ENCODE results near the gene COMMD10. TPM values are rescaled to one million over a fixed set of nuclear protein-coding genes. Genes with fewer than 3 reads are reported as not detected.

COMMD10 gene
- total and polyA plus RNA-seq, 2 donors (not counting 1 experiment from before 2014, with no cell fraction given): 19.8 to 48.7 TPM

DNA sequence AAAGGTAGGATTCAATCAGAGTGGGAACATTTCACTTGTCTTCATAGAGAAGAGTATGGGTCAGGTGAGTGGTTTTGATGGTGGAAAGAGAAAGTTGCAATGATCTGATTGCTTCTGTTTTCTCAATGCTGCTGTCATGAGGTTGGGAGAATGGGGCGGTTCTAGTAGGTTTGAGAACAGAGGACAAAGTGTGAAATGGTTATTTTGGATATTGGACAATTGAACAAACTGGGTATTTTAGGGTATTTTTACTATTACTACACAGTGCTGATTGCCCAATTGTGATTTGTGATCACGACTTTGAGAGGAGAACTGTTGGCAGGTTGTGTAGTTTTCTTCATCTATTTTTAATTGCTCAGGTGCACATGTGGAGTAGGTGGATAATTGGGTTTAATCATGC, 60.2 kb downstream of the COMMD10 start:
- Histone ChIP-seq H3K27ac (ENCODE audit: low read length in 2 of 2) (no peak overlapping the region), H3K79me2 (ENCODE audit: control insufficient read depth, insufficient read depth, low read length) (peaks cover 4% of the 10 kb centered on the region), H3K9me3 (ENCODE audit: control extremely low read depth in 1 of 3, control insufficient read depth in 2 of 3, insufficient read depth in 1 of 3, low read length in 2 of 3) (no peaks in the 10 kb centered on the region), H3K4me3 (ENCODE audit: control extremely low read depth in 1 of 5, extremely low read depth in 1 of 5, insufficient read depth in 1 of 5, low read depth in 2 of 5, low read length in 4 of 5) (no peak overlapping the region), H2AFZ (ENCODE audit: insufficient read depth, low read depth, low read length, poor library complexity, severe bottlenecking) (no peak overlapping the region), H3K36me3 (replicated peaks in 1 of 2; ENCODE audit: control extremely low read depth in 1 of 2, control insufficient read depth in 1 of 2, extremely low read depth in 1 of 2, insufficient read depth in 2 of 2, low read length in 1 of 2) (peaks cover 0 to 2% of the 10 kb centered on the region in 2 experiments), H3K27me3 (replicated peaks in 1 of 4; ENCODE audit: control extremely low read depth in 1 of 4, control insufficient read depth in 3 of 4, insufficient read depth in 4 of 4, low read length in 3 of 4) (no peaks in the 10 kb centered on the region), H4K20me1 (ENCODE audit: control insufficient read depth, insufficient read depth, low read length, poor library complexity, severe bottlenecking) (no peaks in the 10 kb centered on the region), H3K4me1 (ENCODE audit: control insufficient read depth in 2 of 2, insufficient read depth in 2 of 2, low read length in 2 of 2) (no peaks in the 10 kb centered on the region), H3K9ac (ENCODE audit: low read length) (no peak overlapping the region), H3K4me2 (replicated peaks; ENCODE audit: low read depth, low read length, poor library complexity, severe bottlenecking) (no peak overlapping the region)
- ChIA-PET CTCF (no interaction called here), POLR2A (no interaction called here)
- TF ChIP-seq EZH2 (IDR thresholded peaks at IDR 0.05; ENCODE audit: borderline replicate concordance, insufficient read depth, low read depth, low read length, poor library complexity, severe bottlenecking): no peak
- Mint-ChIP-seq H3K27ac (no peak overlapping the region), H3K9me3 (ENCODE audit: insufficient read depth) (no peaks in the 10 kb centered on the region), H3K4me1 (peaks cover 2% of the 10 kb centered on the region), H3K4me3 (no peak overlapping the region), H3K27me3 (no peaks in the 10 kb centered on the region)
- no peak for ATAC-seq (ENCODE audit: low read depth)
- 100% methylated on average over 1 of the region's 2 CpGs for WGBS (ENCODE audit: insufficient coverage)
- DNase-seq: no peak
- intact Hi-C loops (cut with micrococcal nuclease): no loop called here

DNA sequence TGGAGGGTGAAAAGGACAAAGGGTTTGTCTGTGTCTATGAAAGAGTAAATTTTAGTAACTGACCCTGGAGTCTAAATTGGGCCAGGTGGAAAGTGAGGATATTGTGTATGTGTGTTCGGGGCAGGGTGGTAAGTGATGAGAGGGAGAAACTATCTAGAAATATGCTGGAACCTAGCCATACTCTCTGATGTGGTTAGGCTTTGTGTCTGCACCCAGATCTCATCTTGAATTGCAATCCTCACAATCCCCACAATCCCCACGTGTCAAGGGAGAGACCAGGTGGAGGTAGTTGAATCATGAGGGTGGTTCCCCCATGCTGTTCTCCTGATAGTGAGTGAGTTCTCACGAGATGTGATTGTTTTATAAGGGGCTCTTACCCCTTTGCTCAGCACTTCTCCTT, 60.6 kb downstream of the COMMD10 start:
- intact Hi-C loops (cut with micrococcal nuclease): no loop called here
- no peaks in the 10 kb centered on the region for H3K27me3 ChIP-seq (replicated peaks in 1 of 4; ENCODE audit: control extremely low read depth in 1 of 4, control insufficient read depth in 3 of 4, insufficient read depth in 4 of 4, low read length in 3 of 4)
- H3K9me3 Mint-ChIP-seq (ENCODE audit: insufficient read depth): no peaks in the 10 kb centered on the region
- no peak overlapping the region for H2AFZ ChIP-seq (ENCODE audit: insufficient read depth, low read depth, low read length, poor library complexity, severe bottlenecking)
- H3K4me2 ChIP-seq (replicated peaks; ENCODE audit: low read depth, low read length, poor library complexity, severe bottlenecking): no peak overlapping the region
- H3K27me3 Mint-ChIP-seq: no peaks in the 10 kb centered on the region
- H3K9ac ChIP-seq (ENCODE audit: low read length): no peak overlapping the region
- 80% methylated on average over 1 of the region's 3 CpGs for WGBS (ENCODE audit: insufficient coverage)
- no peak overlapping the region for H3K27ac ChIP-seq (ENCODE audit: low read length in 2 of 2)
- POLR2A ChIA-PET: no interaction called here
- no peaks in the 10 kb centered on the region for H3K9me3 ChIP-seq (ENCODE audit: control extremely low read depth in 1 of 3, control insufficient read depth in 2 of 3, insufficient read depth in 1 of 3, low read length in 2 of 3)
- H3K36me3 ChIP-seq (replicated peaks in 1 of 2; ENCODE audit: control extremely low read depth in 1 of 2, control insufficient read depth in 1 of 2, extremely low read depth in 1 of 2, insufficient read depth in 2 of 2, low read length in 1 of 2): peaks cover 0 to 2% of the 10 kb centered on the region in 2 experiments
- H3K4me3 Mint-ChIP-seq: no peak overlapping the region
- H3K4me1 ChIP-seq (ENCODE audit: control insufficient read depth in 2 of 2, insufficient read depth in 2 of 2, low read length in 2 of 2): no peaks in the 10 kb centered on the region
- DNase-seq: no peak
- H4K20me1 ChIP-seq (ENCODE audit: control insufficient read depth, insufficient read depth, low read length, poor library complexity, severe bottlenecking): no peaks in the 10 kb centered on the region
- H3K4me1 Mint-ChIP-seq: peaks cover 2% of the 10 kb centered on the region
- H3K4me3 ChIP-seq (ENCODE audit: control extremely low read depth in 1 of 5, extremely low read depth in 1 of 5, insufficient read depth in 1 of 5, low read depth in 2 of 5, low read length in 4 of 5): no peak overlapping the region
- peaks cover 4% of the 10 kb centered on the region for H3K79me2 ChIP-seq (ENCODE audit: control insufficient read depth, insufficient read depth, low read length)
- TF ChIP-seq, protein P1, sequence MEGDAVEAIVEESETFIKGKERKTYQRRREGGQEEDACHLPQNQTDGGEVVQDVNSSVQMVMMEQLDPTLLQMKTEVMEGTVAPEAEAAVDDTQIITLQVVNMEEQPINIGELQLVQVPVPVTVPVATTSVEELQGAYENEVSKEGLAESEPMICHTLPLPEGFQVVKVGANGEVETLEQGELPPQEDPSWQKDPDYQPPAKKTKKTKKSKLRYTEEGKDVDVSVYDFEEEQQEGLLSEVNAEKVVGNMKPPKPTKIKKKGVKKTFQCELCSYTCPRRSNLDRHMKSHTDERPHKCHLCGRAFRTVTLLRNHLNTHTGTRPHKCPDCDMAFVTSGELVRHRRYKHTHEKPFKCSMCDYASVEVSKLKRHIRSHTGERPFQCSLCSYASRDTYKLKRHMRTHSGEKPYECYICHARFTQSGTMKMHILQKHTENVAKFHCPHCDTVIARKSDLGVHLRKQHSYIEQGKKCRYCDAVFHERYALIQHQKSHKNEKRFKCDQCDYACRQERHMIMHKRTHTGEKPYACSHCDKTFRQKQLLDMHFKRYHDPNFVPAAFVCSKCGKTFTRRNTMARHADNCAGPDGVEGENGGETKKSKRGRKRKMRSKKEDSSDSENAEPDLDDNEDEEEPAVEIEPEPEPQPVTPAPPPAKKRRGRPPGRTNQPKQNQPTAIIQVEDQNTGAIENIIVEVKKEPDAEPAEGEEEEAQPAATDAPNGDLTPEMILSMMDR (IDR thresholded peaks at IDR 0.05): no peak
- H3K27ac Mint-ChIP-seq: no peak overlapping the region
- CTCF ChIA-PET: no interaction called here
- ATAC-seq (ENCODE audit: low read depth): no peak
